HepG2 (cell line): ENCODE data around the gene SLC1A2. TPM values are rescaled to one million over a fixed set of nuclear protein-coding genes. Genes with fewer than 3 reads are reported as not detected.

ENCODE experiments used
- ATAC-seq: fragments of 200-7000 bp; cut with Tn5 transposase; 3 replicates; pipeline ENCODE4 v1.9.1; 2020; ENCODE audit warnings: mild to moderate bottlenecking, moderate library complexity
- BruUV-seq: library from RNA; stranded (reverse); fragments of 400-500 nt; replicated peaks from 2 replicates; lab custom pipeline; 2021; lab: Mats Ljungman, UMichigan
- CTCF ChIA-PET: fragments of 300-600 bp; formaldehyde crosslinking; extraction: SDS; loops from one replicate; lab custom pipeline; 2021; ENCODE audit warnings: low total read pairs, inconsistent platforms, low intra/inter-chr PET ratio; lab: Yijun Ruan, JAX
- POLR2A ChIA-PET: fragments of 350-600 bp; sonication (Branson Sonifier 250); formaldehyde crosslinking; loops from one replicate; lab custom pipeline; 2020; ENCODE audit warnings: antibody characterized with exemption, inconsistent platforms; lab: Yijun Ruan, JAX
- DNase-seq: peaks from one replicate; pipeline ENCODE4 v3.0.0-alpha.2; 2015; ENCODE audit warnings: low spot score
- FAIRE-seq: peaks from 3 replicates; lab custom pipeline; 2011; peaks lifted over from hg19 to GRCh38; lab: Jason Lieb, UNC
- H2AFZ ChIP-seq: one replicate; pipeline ENCODE4 v1.6.1; 2011; ENCODE audit warnings: low read length, inconsistent platforms
- H3K27ac ChIP-seq: fragments of 300-600 bp; 3 replicates; pipeline ENCODE4 v1.8.0; 2011; ENCODE audit warnings: mixed run types, mild to moderate bottlenecking, mixed read lengths, low read length, inconsistent platforms; ENCODE audit not compliant: insufficient read depth; ENCODE audit errors: extremely low read length
- H3K27me3 ChIP-seq, 2 experiments: fragments of 200-600 bp in 1 of 2; 2 replicates in 1 of 2; 3 replicates in 1 of 2; pipeline versions ENCODE4 v1.6.0 to v1.8.0; 2011; ENCODE audit warnings: low read length in 2 of 2, mild to moderate bottlenecking in 2 of 2, moderate library complexity in 2 of 2, inconsistent platforms in 1 of 2; ENCODE audit not compliant: insufficient read depth in 2 of 2, control insufficient read depth in 1 of 2
- H3K36me3 ChIP-seq, 2 experiments: fragments of 200-600 bp in 1 of 2; replicated peaks in 1 of 2; 2 replicates in 1 of 2; 3 replicates in 1 of 2; pipeline versions ENCODE4 v1.5.1 to v1.8.0; 2011; ENCODE audit warnings: low read length in 2 of 2, inconsistent platforms in 1 of 2; ENCODE audit not compliant: insufficient read depth in 2 of 2, control insufficient read depth in 1 of 2
- H3K4me1 ChIP-seq: 2 replicates; pipeline ENCODE4 v1.5.1; 2012; ENCODE audit warnings: low read length, inconsistent platforms; ENCODE audit not compliant: insufficient read depth
- H3K4me2 ChIP-seq: 2 replicates; pipeline ENCODE4 v1.6.0; 2011; ENCODE audit warnings: low read depth, low read length, inconsistent platforms
- H3K4me3 ChIP-seq, 3 experiments: fragments of 200-600 bp in 1 of 3; sonication (generic), shearing (Covaris generic) in 1 of 3; replicated peaks in 1 of 3; 2 replicates each; pipeline ENCODE4 v1.5.1; 2011 to 2016; ENCODE audit warnings: low read length in 3 of 3, inconsistent platforms in 2 of 3, low read depth in 2 of 3, mild to moderate bottlenecking in 2 of 3, control low read depth in 1 of 3, mixed read lengths in 1 of 3; ENCODE audit not compliant: insufficient read depth in 1 of 3
- H3K79me2 ChIP-seq: one replicate; pipeline ENCODE4 v1.6.1; 2011; ENCODE audit warnings: low read length, inconsistent platforms; ENCODE audit not compliant: insufficient read depth
- H3K9ac ChIP-seq: 2 replicates; pipeline ENCODE4 v1.6.0; 2011; ENCODE audit warnings: mild to moderate bottlenecking, low read depth, low read length, inconsistent platforms; ENCODE audit not compliant: insufficient read depth
- H3K9me3 ChIP-seq: 2 replicates; pipeline ENCODE4 v1.5.1; 2012; ENCODE audit warnings: mild to moderate bottlenecking, low read length
- H4K20me1 ChIP-seq: 2 replicates; pipeline ENCODE4 v1.6.0; 2011; ENCODE audit warnings: inconsistent platforms, mild to moderate bottlenecking, low read length, moderate library complexity; ENCODE audit not compliant: insufficient read depth
- CENPX ChIP-seq: sonication (generic); formaldehyde crosslinking; IDR thresholded peaks from 2 replicates; pipeline ENCODE4 v1.9.0; 2021; ENCODE audit warnings: mild to moderate bottlenecking, missing genetic modification reagents, moderate library complexity
- FOSL2 ChIP-seq: sonication (generic); formaldehyde crosslinking; IDR thresholded peaks from 2 replicates; pipeline ENCODE4 v1.4.0; 2020; ENCODE audit warnings: missing genetic modification reagents
- FOXJ3 ChIP-seq: sonication (generic); formaldehyde crosslinking; IDR thresholded peaks from 2 replicates; pipeline ENCODE4 v1.4.0; 2020; ENCODE audit warnings: missing genetic modification reagents, mild to moderate bottlenecking, borderline replicate concordance
- GLMP ChIP-seq: sonication (generic); formaldehyde crosslinking; IDR thresholded peaks from 2 replicates; pipeline ENCODE4 v1.9.0; 2021; ENCODE audit warnings: missing genetic modification reagents, mild to moderate bottlenecking, borderline replicate concordance
- GZF1 ChIP-seq: sonication (generic); formaldehyde crosslinking; IDR thresholded peaks from 2 replicates; pipeline ENCODE4 v1.5.1; 2020; ENCODE audit warnings: mild to moderate bottlenecking, missing genetic modification reagents
- KLF15 ChIP-seq: sonication (generic); formaldehyde crosslinking; IDR thresholded peaks from 2 replicates; pipeline ENCODE4 v1.8.1; 2023; ENCODE audit warnings: borderline replicate concordance, mild to moderate bottlenecking, inconsistent platforms, missing genetic modification reagents, mixed read lengths
- MAF1 ChIP-seq: sonication (generic); formaldehyde crosslinking; IDR thresholded peaks from 2 replicates; pipeline ENCODE4 v1.5.0; 2020; ENCODE audit warnings: missing genetic modification reagents, borderline replicate concordance
- PAWR ChIP-seq: sonication (generic); formaldehyde crosslinking; IDR thresholded peaks from 2 replicates; pipeline ENCODE4 v1.4.0; 2020; ENCODE audit warnings: missing genetic modification reagents, mild to moderate bottlenecking, borderline replicate concordance
- RFXAP ChIP-seq: sonication (generic); formaldehyde crosslinking; IDR thresholded peaks from 2 replicates; pipeline ENCODE4 v1.4.0; 2020; ENCODE audit warnings: missing genetic modification reagents, borderline replicate concordance
- SMAD1 ChIP-seq: sonication (generic); formaldehyde crosslinking; IDR thresholded peaks from 2 replicates; pipeline ENCODE4 v1.4.0; 2020; ENCODE audit warnings: missing genetic modification reagents, low read depth, mild to moderate bottlenecking, borderline replicate concordance
- SNAPC4 ChIP-seq: sonication (generic); formaldehyde crosslinking; IDR thresholded peaks from 2 replicates; pipeline ENCODE4 v1.4.0; 2020; ENCODE audit warnings: mild to moderate bottlenecking, missing genetic modification reagents
- U2AF2 ChIP-seq: fragments of 200-400 bp; formaldehyde crosslinking; IDR thresholded peaks from 2 replicates; pipeline ENCODE4 v1.6.1; 2017; ENCODE audit warnings: low read depth, mild to moderate bottlenecking, low read length
- ZFY ChIP-seq: sonication (generic); formaldehyde crosslinking; IDR thresholded peaks from 2 replicates; pipeline ENCODE4 v1.4.0; 2020; ENCODE audit warnings: missing genetic modification reagents
- ZSCAN21 ChIP-seq: sonication (generic); formaldehyde crosslinking; IDR thresholded peaks from 2 replicates; pipeline ENCODE4 v1.8.0; 2022; ENCODE audit warnings: mild to moderate bottlenecking, missing genetic modification reagents, moderate library complexity, borderline replicate concordance
- in situ Hi-C: cut with HindIII; loops from 2 replicates; pipeline ENCODE4 v1.10.0; 2017; ENCODE audit warnings: low pct_unique_long_range_greater_than_20kb; ENCODE audit not compliant: extremely low pct_ligation_motif_present
- intact Hi-C: fragments of 100-400 bp; cut with micrococcal nuclease; formaldehyde crosslinking; loops from one replicate; pipeline ENCODE4 v1.10.0; 2022; ENCODE audit not compliant: unreplicated experiment
- polyA plus RNA-seq, 8 experiments: library from polyadenylated mRNA; depleted of rRNA in 3 of 8; stranded (reverse) in 7 of 8; unstranded in 1 of 8; fragments of >200 nt; fragmentation: Illumina TruSeq in 4 of 8; extraction: Trizol in 4 of 8; gene quantifications; 2 replicates each; pipeline versions ENCODE4 v1.2.1 to v1.2.3, GENCODE V29; 2011 to 2016; ENCODE audit warnings: low read depth in 4 of 8, missing spikeins in 1 of 8, mixed read lengths in 1 of 8; ENCODE audit not compliant: insufficient read depth in 1 of 8
- total RNA-seq, 5 experiments: library from RNA; depleted of rRNA; stranded (reverse); fragments of >200 nt; fragmentation: Illumina TruSeq; extraction: Trizol; gene quantifications; 2 replicates each; pipeline ENCODE4 v1.2.3, GENCODE V29; 2016; ENCODE audit warnings: low read depth in 1 of 5
- TF ChIP-seq, protein P1 (sequence below): sonication (generic); formaldehyde crosslinking; conservative IDR thresholded peaks from 2 replicates; pipeline ENCODE4 v1.5.0; 2020; ENCODE audit warnings: missing genetic modification reagents
- TF ChIP-seq, protein P2 (sequence below): sonication (generic); formaldehyde crosslinking; conservative IDR thresholded peaks from 2 replicates; pipeline ENCODE4 v1.8.0; 2022; ENCODE audit warnings: mild to moderate bottlenecking, moderate library complexity, missing genetic modification reagents

SLC1A2 gene
- total and polyA plus RNA-seq, 2 of the 13 experiments (the other 11 are each of a cell fraction or from before 2014, with no cell fraction given) = 23.2 to 43.2 TPM

GRCh38 chr11:35215945-35216344 lies 203.4 kb downstream of the SLC1A2 start:
- DNase-seq (no peak), ATAC-seq (no peak), FAIRE-seq (no peak)
- Histone ChIP-seq H3K4me3 (no peak overlapping the region), H3K27me3 (peaks cover 0 to 8% of the 10 kb centered on the region in 2 experiments; a peak in 1 of 5 replicates), H3K79me2 (no peaks in the 10 kb centered on the region), H4K20me1 (no peaks in the 10 kb centered on the region), H3K27ac (no peak overlapping the region), H3K36me3 (no peaks in the 10 kb centered on the region), H3K4me1 (peaks cover 12% of the 10 kb centered on the region), H3K9ac (no peak overlapping the region), H3K4me2 (no peak overlapping the region), H2AFZ (no peak overlapping the region), H3K9me3 (no peaks in the 10 kb centered on the region)
- ChIA-PET POLR2A (no interaction called here), CTCF (no interaction called here)
- in situ Hi-C loops = no loop called here
- no TSS peak for BruUV-seq
- intact Hi-C loops = no loop called here
- TF ChIP-seq PAWR (no peak), SMAD1 (CRISPR knock-in tag) (no peak), KLF15 (no peak), FOXJ3 (CRISPR knock-in tag) (no peak), MAF1 (no peak), U2AF2 (no peak), ZFY (CRISPR knock-in tag) (no peak), RFXAP (CRISPR knock-in tag) (no peak), CENPX (CRISPR knock-in tag) (no peak), ZSCAN21 (CRISPR knock-in tag) (no peak), GLMP (CRISPR knock-in tag) (no peak), FOSL2 (CRISPR knock-in tag) (no peak), GZF1 (no peak), SNAPC4 (CRISPR knock-in tag) (no peak)
- TF ChIP-seq, protein P1, sequence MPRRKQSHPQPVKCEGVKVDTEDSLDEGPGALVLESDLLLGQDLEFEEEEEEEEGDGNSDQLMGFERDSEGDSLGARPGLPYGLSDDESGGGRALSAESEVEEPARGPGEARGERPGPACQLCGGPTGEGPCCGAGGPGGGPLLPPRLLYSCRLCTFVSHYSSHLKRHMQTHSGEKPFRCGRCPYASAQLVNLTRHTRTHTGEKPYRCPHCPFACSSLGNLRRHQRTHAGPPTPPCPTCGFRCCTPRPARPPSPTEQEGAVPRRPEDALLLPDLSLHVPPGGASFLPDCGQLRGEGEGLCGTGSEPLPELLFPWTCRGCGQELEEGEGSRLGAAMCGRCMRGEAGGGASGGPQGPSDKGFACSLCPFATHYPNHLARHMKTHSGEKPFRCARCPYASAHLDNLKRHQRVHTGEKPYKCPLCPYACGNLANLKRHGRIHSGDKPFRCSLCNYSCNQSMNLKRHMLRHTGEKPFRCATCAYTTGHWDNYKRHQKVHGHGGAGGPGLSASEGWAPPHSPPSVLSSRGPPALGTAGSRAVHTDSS (CRISPR knock-in tag) = no peak
- TF ChIP-seq, protein P2, sequence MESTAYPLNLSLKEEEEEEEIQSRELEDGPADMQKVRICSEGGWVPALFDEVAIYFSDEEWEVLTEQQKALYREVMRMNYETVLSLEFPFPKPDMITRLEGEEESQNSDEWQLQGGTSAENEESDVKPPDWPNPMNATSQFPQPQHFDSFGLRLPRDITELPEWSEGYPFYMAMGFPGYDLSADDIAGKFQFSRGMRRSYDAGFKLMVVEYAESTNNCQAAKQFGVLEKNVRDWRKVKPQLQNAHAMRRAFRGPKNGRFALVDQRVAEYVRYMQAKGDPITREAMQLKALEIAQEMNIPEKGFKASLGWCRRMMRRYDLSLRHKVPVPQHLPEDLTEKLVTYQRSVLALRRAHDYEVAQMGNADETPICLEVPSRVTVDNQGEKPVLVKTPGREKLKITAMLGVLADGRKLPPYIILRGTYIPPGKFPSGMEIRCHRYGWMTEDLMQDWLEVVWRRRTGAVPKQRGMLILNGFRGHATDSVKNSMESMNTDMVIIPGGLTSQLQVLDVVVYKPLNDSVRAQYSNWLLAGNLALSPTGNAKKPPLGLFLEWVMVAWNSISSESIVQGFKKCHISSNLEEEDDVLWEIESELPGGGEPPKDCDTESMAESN (CRISPR knock-in tag) = no peak
